Large intestine (tissue), 3 donors: ENCODE data around the gene CUL1. TPM values are rescaled to one million over a fixed set of nuclear protein-coding genes. Genes with fewer than 3 reads are reported as not detected.
"Not testable (repeated sequence)": the region's sequence is repeated elsewhere in the genome, so short reads cannot be mapped to it uniquely, and the experiment has no call there.

Experiments used
- DNase-seq, 2 donors: peaks; one replicate each; pipeline versions ENCODE4 v3.0.0 to v3.0.0-alpha.2; 2013
- H3K27ac ChIP-seq: one replicate; pipeline ENCODE4 v1.5.1; 2013; ENCODE audit warnings: low read length
- H3K27me3 ChIP-seq: 2 replicates; pipeline ENCODE4 v1.6.1; 2013; ENCODE audit warnings: low read length; ENCODE audit not compliant: control insufficient read depth, insufficient read depth
- H3K36me3 ChIP-seq: 2 replicates; pipeline ENCODE4 v1.6.1; 2013; ENCODE audit warnings: low read length; ENCODE audit not compliant: control insufficient read depth, insufficient read depth
- H3K4me1 ChIP-seq: one replicate; pipeline ENCODE4 v1.6.1; 2013; ENCODE audit warnings: low read length; ENCODE audit not compliant: control insufficient read depth, insufficient read depth
- H3K4me3 ChIP-seq: one replicate; pipeline ENCODE4 v1.5.1; 2013; ENCODE audit warnings: low read length
- H3K9me3 ChIP-seq: one replicate; pipeline ENCODE4 v1.6.1; 2013; ENCODE audit warnings: mild to moderate bottlenecking, low read depth, low read length, moderate library complexity; ENCODE audit not compliant: control insufficient read depth
- WGBS: methylation state at CpG from one replicate; pipeline ENCODE4 v1.1.5; 2013; ENCODE audit warnings: low lambda C conversion rate; ENCODE audit not compliant: insufficient coverage; 5-methylcytosine and 5-hydroxymethylcytosine counted together
- polyA plus RNA-seq: library from polyadenylated mRNA; unstranded; fragments of 120-200 nt; gene quantifications from one replicate; pipeline ENCODE4 v1.2.1, GENCODE V29; 2013

Gene CUL1
- polyA plus RNA-seq, 1 donor, result 43.7 TPM

- no peak for DNase-seq
- Histone ChIP-seq H3K4me3 (no peak overlapping the region), H3K27me3 (no peaks in the 10 kb centered on the region), H3K9me3 (no peaks in the 10 kb centered on the region), H3K36me3 (no peaks in the 10 kb centered on the region), H3K4me1 (peaks cover 9% of the 10 kb centered on the region), H3K27ac (no peak overlapping the region)
- 100% methylated on average over 1 of the region's 11 CpGs for WGBS
Observed at GRCh38 chr7:148702876-148703670, 4.4 kb downstream of the CUL1 start.

- not testable (repeated sequence) for H3K4me3 ChIP-seq, H3K9me3 ChIP-seq, H3K27ac ChIP-seq, H3K27me3 ChIP-seq, DNase-seq, H3K4me1 ChIP-seq, H3K36me3 ChIP-seq
- WGBS, result no CpG with 5 or more reads among the region's 8 CpGs
Observed at GRCh38 chr7:148703671-148703962, 4.9 kb downstream of the CUL1 start.

GRCh38 chr7:148704189-148704588 lies 5.5 kb downstream of the CUL1 start:
- H3K9me3 ChIP-seq, result no peaks in the 10 kb centered on the region
- H3K36me3 ChIP-seq, result no peaks in the 10 kb centered on the region
- no peaks in the 10 kb centered on the region for H3K27me3 ChIP-seq
- WGBS, result 88% methylated on average over 3 of the region's 3 CpGs
- no peak overlapping the region for H3K27ac ChIP-seq
- DNase-seq, result no peak
- H3K4me3 ChIP-seq, result no peak overlapping the region
- peaks cover 9% of the 10 kb centered on the region for H3K4me1 ChIP-seq

- Histone ChIP-seq H3K4me1 (peaks cover 9% of the 10 kb centered on the region), H3K36me3 (no peaks in the 10 kb centered on the region), H3K27me3 (no peaks in the 10 kb centered on the region), H3K27ac (no peak overlapping the region), H3K4me3 (no peak overlapping the region), H3K9me3 (no peaks in the 10 kb centered on the region)
- DNase-seq, result no peak
- WGBS, result no CpG with 5 or more reads among the region's 3 CpGs
Observed at GRCh38 chr7:148704970-148705369, 6.3 kb downstream of the CUL1 start.

GRCh38 chr7:148706368-148706767 lies 7.7 kb downstream of the CUL1 start:
- Histone ChIP-seq H3K4me1 (peaks cover 6% of the 10 kb centered on the region), H3K4me3 (no peak overlapping the region), H3K27me3 (no peaks in the 10 kb centered on the region), H3K36me3 (no peaks in the 10 kb centered on the region), H3K27ac (no peak overlapping the region), H3K9me3 (no peaks in the 10 kb centered on the region)
- peak in 1 of 2 donors; percentile 21 for DNase-seq
- no CpG with 5 or more reads among the region's 5 CpGs for WGBS

- Histone ChIP-seq H3K4me1 (peaks cover 3% of the 10 kb centered on the region), H3K27me3 (no peaks in the 10 kb centered on the region), H3K4me3 (no peak overlapping the region), H3K9me3 (no peaks in the 10 kb centered on the region), H3K27ac (no peak overlapping the region), H3K36me3 (no peaks in the 10 kb centered on the region)
- no peak for DNase-seq
- WGBS, result 73% methylated on average over 3 of the region's 7 CpGs
Observed at GRCh38 chr7:148708026-148708885, 9.6 kb downstream of the CUL1 start.

GRCh38 chr7:148709014-148709413 lies 10.3 kb downstream of the CUL1 start:
- DNase-seq, result no peak
- Histone ChIP-seq H3K4me3 (no peak overlapping the region), H3K27me3 (no peaks in the 10 kb centered on the region), H3K4me1 (peaks cover 3% of the 10 kb centered on the region), H3K36me3 (no peaks in the 10 kb centered on the region), H3K9me3 (no peaks in the 10 kb centered on the region), H3K27ac (no peak overlapping the region)
- WGBS, result no CpG with 5 or more reads among the region's 6 CpGs

GRCh38 chr7:148710426-148710825 lies 11.7 kb downstream of the CUL1 start:
- 100% methylated on average over 2 of the region's 17 CpGs for WGBS
- not testable (repeated sequence) for H3K4me1 ChIP-seq, H3K27ac ChIP-seq, H3K27me3 ChIP-seq, H3K9me3 ChIP-seq, H3K4me3 ChIP-seq, DNase-seq, H3K36me3 ChIP-seq

- H3K4me1 ChIP-seq, result no peaks in the 10 kb centered on the region
- 84% methylated on average over 5 of the region's 16 CpGs for WGBS
- H3K27ac ChIP-seq, result no peak overlapping the region
- H3K4me3 ChIP-seq, result no peak overlapping the region
- no peaks in the 10 kb centered on the region for H3K9me3 ChIP-seq
- H3K36me3 ChIP-seq, result no peaks in the 10 kb centered on the region
- no peak for DNase-seq
- no peaks in the 10 kb centered on the region for H3K27me3 ChIP-seq
Observed at GRCh38 chr7:148711191-148712102, 12.7 kb downstream of the CUL1 start.

GRCh38 chr7:148712678-148713329 lies 14.1 kb downstream of the CUL1 start:
- no CpG with 5 or more reads among the region's 4 CpGs for WGBS
- no peaks in the 10 kb centered on the region for H3K27me3 ChIP-seq
- DNase-seq, result no peak
- H3K4me3 ChIP-seq, result no peak overlapping the region
- H3K27ac ChIP-seq, result no peak overlapping the region
- no peaks in the 10 kb centered on the region for H3K36me3 ChIP-seq
- H3K9me3 ChIP-seq, result no peaks in the 10 kb centered on the region
- no peaks in the 10 kb centered on the region for H3K4me1 ChIP-seq
